C4-2B (cell line): ENCODE data around the gene FA2H.
"Not testable (repeated sequence)": the region's sequence is repeated elsewhere in the genome, so short reads cannot be mapped to it uniquely, and the experiment has no call there.

Experiments used
- CTCF ChIP-seq: fragments of 450-650 bp; conservative IDR thresholded peaks from 2 replicates; pipeline ENCODE4 v1.5.1; 2017; ENCODE audit warnings: mild to moderate bottlenecking
- ZFX ChIP-seq: fragments of 450-650 bp; IDR thresholded peaks from 2 replicates; pipeline ENCODE4 v1.6.1; 2017

- TF ChIP-seq CTCF, ZFX: not testable (repeated sequence)
Observed at GRCh38 chr16:74811216-74811615, 36.6 kb upstream of the FA2H start.
